Rectal smooth muscle tissue (tissue), 1 donor: ENCODE results near the gene CNTN5.

Source experiments
- H3K27ac ChIP-seq: one replicate; pipeline ENCODE4 v1.7.0; 2013; ENCODE audit warnings: low read depth, low read length, inconsistent platforms
- H3K27me3 ChIP-seq: one replicate; pipeline ENCODE4 v1.7.0; 2013; ENCODE audit warnings: low read length; ENCODE audit not compliant: control insufficient read depth, insufficient read depth
- H3K36me3 ChIP-seq: one replicate; pipeline ENCODE4 v1.7.0; 2013; ENCODE audit warnings: low read length; ENCODE audit not compliant: control insufficient read depth, insufficient read depth
- H3K4me1 ChIP-seq: one replicate; pipeline ENCODE4 v1.7.0; 2013; ENCODE audit warnings: low read length; ENCODE audit not compliant: control insufficient read depth, insufficient read depth
- H3K4me3 ChIP-seq: one replicate; pipeline ENCODE4 v1.7.0; 2013; ENCODE audit warnings: low read length
- H3K9ac ChIP-seq: one replicate; pipeline ENCODE4 v1.7.0; 2013; ENCODE audit warnings: low read length

CNTN5 gene

GRCh38 chr11:100328626-100329340 is 1308.0 kb downstream of the CNTN5 start:
- Histone ChIP-seq H3K27ac (no peak overlapping the region), H3K4me1 (no peaks in the 10 kb centered on the region), H3K4me3 (no peak overlapping the region), H3K36me3 (no peaks in the 10 kb centered on the region), H3K27me3 (no peaks in the 10 kb centered on the region), H3K9ac (no peak overlapping the region)

GRCh38 chr11:100329352-100329751 is 1308.6 kb downstream of the CNTN5 start:
- H3K4me3 ChIP-seq = no peak overlapping the region

GRCh38 chr11:100336873-100337272 is 1316.1 kb downstream of the CNTN5 start:
- Histone ChIP-seq H3K36me3 (no peaks in the 10 kb centered on the region), H3K27ac (no peak overlapping the region), H3K9ac (no peak overlapping the region), H3K27me3 (no peaks in the 10 kb centered on the region), H3K4me3 (no peak overlapping the region), H3K4me1 (no peaks in the 10 kb centered on the region)

More at GRCh38 chr11:100329352-100329751, 1308.6 kb downstream of the CNTN5 start:
- no peaks in the 10 kb centered on the region for H3K27me3 ChIP-seq
- H3K9ac ChIP-seq = no peak overlapping the region
- no peaks in the 10 kb centered on the region for H3K36me3 ChIP-seq
- no peaks in the 10 kb centered on the region for H3K4me1 ChIP-seq
- no peak overlapping the region for H3K27ac ChIP-seq

- Histone ChIP-seq H3K4me1 (no peaks in the 10 kb centered on the region), H3K36me3 (no peaks in the 10 kb centered on the region), H3K9ac (no peak overlapping the region), H3K4me3 (no peak overlapping the region), H3K27me3 (no peaks in the 10 kb centered on the region), H3K27ac (no peak overlapping the region)
These were observed 1317.5 kb downstream of the CNTN5 start for GRCh38 chr11:100338144-100338840.

GRCh38 chr11:100340466-100341319 is 1319.9 kb downstream of the CNTN5 start:
- Histone ChIP-seq H3K36me3 (no peaks in the 10 kb centered on the region), H3K4me3 (no peak overlapping the region), H3K27me3 (no peaks in the 10 kb centered on the region), H3K27ac (no peak overlapping the region), H3K9ac (no peak overlapping the region), H3K4me1 (no peaks in the 10 kb centered on the region)

DNA sequence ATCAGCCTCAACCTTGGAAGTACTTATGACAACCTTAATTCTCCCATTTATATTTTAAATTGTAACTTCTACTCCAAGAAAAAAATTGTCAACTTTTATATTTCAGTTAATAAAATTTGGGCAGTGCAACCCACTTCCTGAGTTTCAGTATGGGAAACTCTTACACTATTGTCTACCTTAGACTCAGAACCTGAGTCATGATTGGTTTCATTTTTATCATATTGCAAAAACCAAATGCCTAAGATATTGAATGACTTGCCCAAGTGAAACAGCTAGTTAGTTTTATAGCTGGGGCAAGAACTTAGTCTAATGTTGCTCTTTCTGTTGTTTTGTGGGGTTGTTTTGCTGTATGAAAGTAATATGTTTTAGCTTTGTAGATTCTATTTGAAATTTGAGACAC is 1332.3 kb downstream of the CNTN5 start:
- Histone ChIP-seq H3K4me1 (no peaks in the 10 kb centered on the region), H3K4me3 (no peak overlapping the region), H3K9ac (no peak overlapping the region), H3K27me3 (no peaks in the 10 kb centered on the region), H3K27ac (no peak overlapping the region), H3K36me3 (no peaks in the 10 kb centered on the region)

- no peaks in the 10 kb centered on the region for H3K36me3 ChIP-seq
- H3K27ac ChIP-seq = no peak overlapping the region
- H3K4me3 ChIP-seq = no peak overlapping the region
- H3K4me1 ChIP-seq = no peaks in the 10 kb centered on the region
- H3K27me3 ChIP-seq = no peaks in the 10 kb centered on the region
- H3K9ac ChIP-seq = no peak overlapping the region
These were observed 1334.0 kb downstream of the CNTN5 start for GRCh38 chr11:100354736-100355135.

- no peak overlapping the region for H3K9ac ChIP-seq
- no peak overlapping the region for H3K27ac ChIP-seq
- H3K27me3 ChIP-seq = no peaks in the 10 kb centered on the region
- H3K4me3 ChIP-seq = no peak overlapping the region
- no peaks in the 10 kb centered on the region for H3K4me1 ChIP-seq
- no peaks in the 10 kb centered on the region for H3K36me3 ChIP-seq
These were observed 1335.3 kb downstream of the CNTN5 start for GRCh38 chr11:100356035-100356434.

- no peak overlapping the region for H3K27ac ChIP-seq
- no peaks in the 10 kb centered on the region for H3K4me1 ChIP-seq
- no peak overlapping the region for H3K9ac ChIP-seq
- H3K27me3 ChIP-seq = no peaks in the 10 kb centered on the region
- H3K36me3 ChIP-seq = no peaks in the 10 kb centered on the region
- H3K4me3 ChIP-seq = no peak overlapping the region
These were observed 1338.5 kb downstream of the CNTN5 start for GRCh38 chr11:100359281-100359680.

GRCh38 chr11:100367892-100368291 is 1347.1 kb downstream of the CNTN5 start:
- H3K27ac ChIP-seq = no peak overlapping the region
- H3K4me3 ChIP-seq = no peak overlapping the region
- no peaks in the 10 kb centered on the region for H3K4me1 ChIP-seq
- H3K9ac ChIP-seq = no peak overlapping the region
- no peaks in the 10 kb centered on the region for H3K36me3 ChIP-seq
- H3K27me3 ChIP-seq = no peaks in the 10 kb centered on the region

GRCh38 chr11:100383357-100383865 is 1362.7 kb downstream of the CNTN5 start:
- H3K9ac ChIP-seq = no peak overlapping the region
- H3K4me1 ChIP-seq = no peaks in the 10 kb centered on the region
- H3K27me3 ChIP-seq = no peaks in the 10 kb centered on the region
- no peak overlapping the region for H3K4me3 ChIP-seq
- no peaks in the 10 kb centered on the region for H3K36me3 ChIP-seq
- no peak overlapping the region for H3K27ac ChIP-seq

GRCh38 chr11:100396266-100396665 is 1375.5 kb downstream of the CNTN5 start:
- Histone ChIP-seq H3K27ac (no peak overlapping the region), H3K27me3 (no peaks in the 10 kb centered on the region), H3K4me1 (no peaks in the 10 kb centered on the region), H3K4me3 (no peak overlapping the region), H3K36me3 (no peaks in the 10 kb centered on the region), H3K9ac (no peak overlapping the region)
